Fibroblast of skin of right biceps (primary cell): ENCODE measurements around the gene TBC1D21.

Source experiments
- DNase-seq: peaks from one replicate; pipeline ENCODE4 v3.0.0-alpha.2; 2013

Gene TBC1D21

GRCh38 chr15:73891328-73892315, 18.3 kb downstream of the TBC1D21 start:
- DNase-seq = no peak

- no peak for DNase-seq
These were observed 19.3 kb downstream of the TBC1D21 start for GRCh38 chr15:73892446-73893226.

- DNase-seq = no peak
These were observed 20.9 kb downstream of the TBC1D21 start for GRCh38 chr15:73894133-73894814.

GRCh38 chr15:73897441-73898261, 24.3 kb downstream of the TBC1D21 start:
- DNase-seq = peak; percentile 68

- DNase-seq = peak; percentile 41
These were observed 26.1 kb downstream of the TBC1D21 start for GRCh38 chr15:73899197-73900094.

GRCh38 chr15:73900095-73900712, 26.8 kb downstream of the TBC1D21 start:
- DNase-seq = peak; percentile 47

GRCh38 chr15:73901126-73901810, 27.9 kb downstream of the TBC1D21 start:
- no peak for DNase-seq

GRCh38 chr15:73902121-73903020, 29.0 kb downstream of the TBC1D21 start:
- DNase-seq = no peak

GRCh38 chr15:73904026-73904815, 30.9 kb downstream of the TBC1D21 start:
- DNase-seq = no peak

GRCh38 chr15:73905225-73905827, 32.0 kb downstream of the TBC1D21 start:
- DNase-seq = no peak

- peak; percentile 71 for DNase-seq
These were observed 33.1 kb downstream of the TBC1D21 start for GRCh38 chr15:73906346-73907034.

- DNase-seq = no peak
These were observed 33.7 kb downstream of the TBC1D21 start for GRCh38 chr15:73907035-73907408.

- peak; percentile 66 for DNase-seq
These were observed 34.9 kb downstream of the TBC1D21 start for GRCh38 chr15:73908030-73908821.

- no peak for DNase-seq
These were observed 35.4 kb downstream of the TBC1D21 start for GRCh38 chr15:73908822-73909122.

- DNase-seq = no peak
These were observed 36.3 kb downstream of the TBC1D21 start for GRCh38 chr15:73909651-73910050.
